Upper lobe of left lung (tissue), 4 donors: ENCODE measurements around the gene FAM3C.

Experiments
- CTCF ChIP-seq, 6 experiments: fragments of 450-650 bp in 4 of 6; fragments of 200-600 bp in 2 of 6; sonication (generic) in 2 of 6; IDR thresholded peaks; one replicate each; pipeline ENCODE4 v1.5.1; 2016 to 2019; ENCODE audit warnings: antibody characterized with exemption in 6 of 6
- POLR2A ChIP-seq, 4 donors: fragments of 450-650 bp; IDR thresholded peaks; one replicate each; pipeline ENCODE4 v1.5.1; 2016 to 2017; ENCODE audit warnings: antibody characterized with exemption in 4 of 4, mild to moderate bottlenecking in 2 of 4
- POLR2AphosphoS5 ChIP-seq, 2 donors: sonication (generic); formaldehyde crosslinking; IDR thresholded peaks; one replicate each; pipeline ENCODE4 v1.5.1; 2017; ENCODE audit warnings: antibody characterized with exemption in 2 of 2

DNA sequence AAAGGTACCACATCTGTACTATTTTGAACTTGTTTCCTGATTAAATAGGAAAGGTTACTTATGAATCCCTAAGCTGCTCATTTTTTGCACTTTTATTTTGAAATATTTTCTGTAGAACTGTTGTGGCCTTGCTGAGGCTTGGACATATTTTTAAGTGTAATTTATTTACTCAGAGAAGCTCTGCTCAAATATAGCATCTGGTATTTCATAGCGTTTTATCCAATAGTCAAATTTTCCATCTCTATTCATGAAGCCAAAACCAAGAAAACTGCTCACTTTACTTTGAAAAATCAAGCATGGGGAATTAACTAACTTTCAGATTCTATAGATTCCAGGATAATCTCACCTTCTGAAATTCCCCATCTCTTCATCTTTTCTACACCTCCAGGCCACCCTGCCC, 6.6 kb upstream of the FAM3C start:
- TF ChIP-seq CTCF (IDR thresholded peaks at IDR 0.05) (no peak), POLR2A (IDR thresholded peaks at IDR 0.05) (no peak), POLR2AphosphoS5 (IDR thresholded peaks at IDR 0.05) (no peak)
